Measurements from ENCODE around the gene NUDCD3.

NUDCD3 gene

GRCh38 chr7:44447874-44448425 is 42.5 kb downstream of the NUDCD3 start:
- no peak overlapping the region for H2AFZ ChIP-seq (ENCODE audit: low read depth, low read length, severe bottlenecking)
- no peak overlapping the region for H3K4me2 ChIP-seq (ENCODE audit: low read depth, low read length, poor library complexity, severe bottlenecking)
- H3K9me3 ChIP-seq (ENCODE audit: insufficient read depth, low read length), result no peaks in the 10 kb centered on the region
- H3F3A ChIP-seq (ENCODE audit: insufficient read depth), result no peaks in the 10 kb centered on the region
- no peaks in the 10 kb centered on the region for H3K9me2 ChIP-seq (replicated peaks; ENCODE audit: insufficient read depth, low read length)
- H3K27me3 ChIP-seq (ENCODE audit: low read length), result no peaks in the 10 kb centered on the region
- peaks cover 30% of the 10 kb centered on the region; the same call in 1 of the 2 replicates for H3K79me2 ChIP-seq (ENCODE audit: insufficient read depth, low read length)
- peaks cover 55% of the 10 kb centered on the region for H4K20me1 ChIP-seq (ENCODE audit: low read depth, low read length)
- H3K4me3 ChIP-seq (ENCODE audit: insufficient read depth, low read length, poor library complexity, severe bottlenecking), result no peak overlapping the region
- H3K27ac ChIP-seq (ENCODE audit: low read depth, low read length), result no peak overlapping the region
- H3K9ac ChIP-seq (ENCODE audit: low read length), result no peak overlapping the region
- no peak for TF ChIP-seq CTCF (IDR thresholded peaks at IDR 0.05; ENCODE audit: insufficient read depth, low read length, poor library complexity, severe bottlenecking)
- TF ChIP-seq EZH2phosphoT487 (conservative IDR thresholded peaks at IDR 0.05; ENCODE audit: low read length), result no peak
- peaks cover 31% of the 10 kb centered on the region for H3K36me3 ChIP-seq (ENCODE audit: low read length)

GRCh38 chr7:44445986-44446671 is 44.3 kb downstream of the NUDCD3 start:
- Histone ChIP-seq H3K36me3 (ENCODE audit: low read length) (peaks cover 29% of the 10 kb centered on the region), H4K20me1 (ENCODE audit: low read depth, low read length) (peaks cover 55% of the 10 kb centered on the region), H3K4me3 (ENCODE audit: insufficient read depth, low read length, poor library complexity, severe bottlenecking) (no peak overlapping the region), H3K27me3 (ENCODE audit: low read length) (no peaks in the 10 kb centered on the region), H2AFZ (ENCODE audit: low read depth, low read length, severe bottlenecking) (no peak overlapping the region), H3K4me2 (ENCODE audit: low read depth, low read length, poor library complexity, severe bottlenecking) (no peak overlapping the region), H3K9me2 (replicated peaks; ENCODE audit: insufficient read depth, low read length) (no peaks in the 10 kb centered on the region), H3K9ac (ENCODE audit: low read length) (no peak overlapping the region), H3K27ac (ENCODE audit: low read depth, low read length) (no peak overlapping the region), H3K9me3 (ENCODE audit: insufficient read depth, low read length) (no peaks in the 10 kb centered on the region), H3K79me2 (ENCODE audit: insufficient read depth, low read length) (peaks cover 25% of the 10 kb centered on the region; the same call in 1 of the 2 replicates), H3F3A (ENCODE audit: insufficient read depth) (no peaks in the 10 kb centered on the region)
- no peak for TF ChIP-seq CTCF (IDR thresholded peaks at IDR 0.05; ENCODE audit: insufficient read depth, low read length, poor library complexity, severe bottlenecking)
- TF ChIP-seq EZH2phosphoT487 (conservative IDR thresholded peaks at IDR 0.05; ENCODE audit: low read length), result no peak

GRCh38 chr7:44441079-44441478 is 49.4 kb downstream of the NUDCD3 start:
- Histone ChIP-seq H3K36me3 (ENCODE audit: low read length) (peaks cover 16% of the 10 kb centered on the region), H3K9ac (ENCODE audit: low read length) (no peak overlapping the region), H3F3A (ENCODE audit: insufficient read depth) (no peaks in the 10 kb centered on the region; the same call in 1 of the 2 replicates), H2AFZ (ENCODE audit: low read depth, low read length, severe bottlenecking) (no peak overlapping the region), H3K9me3 (ENCODE audit: insufficient read depth, low read length) (no peaks in the 10 kb centered on the region), H3K9me2 (replicated peaks; ENCODE audit: insufficient read depth, low read length) (no peaks in the 10 kb centered on the region), H4K20me1 (ENCODE audit: low read depth, low read length) (peaks cover 51% of the 10 kb centered on the region), H3K4me2 (ENCODE audit: low read depth, low read length, poor library complexity, severe bottlenecking) (no peak overlapping the region), H3K27me3 (ENCODE audit: low read length) (no peaks in the 10 kb centered on the region), H3K79me2 (ENCODE audit: insufficient read depth, low read length) (peaks cover 18% of the 10 kb centered on the region; the same call in 1 of the 2 replicates), H3K27ac (ENCODE audit: low read depth, low read length) (no peak overlapping the region), H3K4me3 (ENCODE audit: insufficient read depth, low read length, poor library complexity, severe bottlenecking) (no peak overlapping the region)
- TF ChIP-seq EZH2phosphoT487 (conservative IDR thresholded peaks at IDR 0.05; ENCODE audit: low read length) (no peak), CTCF (IDR thresholded peaks at IDR 0.05; ENCODE audit: insufficient read depth, low read length, poor library complexity, severe bottlenecking) (no peak)

Measured in SU-DHL-6 (cell line).